ENCODE results near the gene DIP2A.

- TF ChIP-seq GATA3 (IDR thresholded peaks at IDR 0.05; ENCODE audit: low read depth, low read length): no peak
- no peak for TF ChIP-seq GATA2 (IDR thresholded peaks at IDR 0.05; ENCODE audit: low read depth, low read length)
Measured at GRCh38 chr21:46498335-46499050, 39.8 kb downstream of the DIP2A start.

Measured in SH-SY5Y (cell line).